AG04450 (cell line): ENCODE results near the gene SYK. TPM values are rescaled to one million over a fixed set of nuclear protein-coding genes. Genes with fewer than 3 reads are reported as not detected.
"Not testable (repeated sequence)": the region's sequence is repeated elsewhere in the genome, so short reads cannot be mapped to it uniquely, and the experiment has no call there.

Experiments
- CTCF ChIA-PET: fragments of 300-600, 350-600 bp; formaldehyde crosslinking; extraction: SDS; loops from one replicate; lab custom pipeline; 2022; ENCODE audit warnings: antibody characterized with exemption, inconsistent platforms; lab: Charles Lee
- POLR2A ChIA-PET: fragments of 350-600 bp; formaldehyde crosslinking; extraction: SDS; loops from one replicate; lab custom pipeline; 2021; ENCODE audit warnings: antibody characterized with exemption, inconsistent platforms; lab: Yijun Ruan, JAX
- DNase-seq: peaks from one replicate; pipeline ENCODE4 v3.0.0-alpha.2; 2011; ENCODE audit warnings: low read depth, low spot score
- H3K27ac ChIP-seq: one replicate; pipeline ENCODE4 v1.5.1; 2012; ENCODE audit warnings: low read depth, low read length, control low read depth
- H3K27me3 ChIP-seq: one replicate; pipeline ENCODE4 v1.6.0; 2012; ENCODE audit warnings: low read length; ENCODE audit not compliant: control insufficient read depth, insufficient read depth
- H3K4me3 ChIP-seq: 2 replicates; pipeline ENCODE4 v1.5.1; 2011; ENCODE audit warnings: mild to moderate bottlenecking, low read depth, low read length, control low read depth
- H3K9me3 ChIP-seq: 2 replicates; pipeline ENCODE4 v1.5.1; 2012; ENCODE audit warnings: low read length; ENCODE audit not compliant: control insufficient read depth, insufficient read depth
- CTCF ChIP-seq: IDR thresholded peaks from 2 replicates; pipeline ENCODE4 v1.5.1; 2011; ENCODE audit warnings: low read depth, low read length, control low read depth, inconsistent platforms
- polyA plus RNA-seq: library from polyadenylated mRNA; depleted of rRNA; stranded (reverse); fragments of >200 nt; gene quantifications from 2 replicates; pipeline ENCODE4 v1.2.3, GENCODE V29; 2011

The SYK gene
- polyA plus RNA-seq, 1 experiment: not detected

DNA sequence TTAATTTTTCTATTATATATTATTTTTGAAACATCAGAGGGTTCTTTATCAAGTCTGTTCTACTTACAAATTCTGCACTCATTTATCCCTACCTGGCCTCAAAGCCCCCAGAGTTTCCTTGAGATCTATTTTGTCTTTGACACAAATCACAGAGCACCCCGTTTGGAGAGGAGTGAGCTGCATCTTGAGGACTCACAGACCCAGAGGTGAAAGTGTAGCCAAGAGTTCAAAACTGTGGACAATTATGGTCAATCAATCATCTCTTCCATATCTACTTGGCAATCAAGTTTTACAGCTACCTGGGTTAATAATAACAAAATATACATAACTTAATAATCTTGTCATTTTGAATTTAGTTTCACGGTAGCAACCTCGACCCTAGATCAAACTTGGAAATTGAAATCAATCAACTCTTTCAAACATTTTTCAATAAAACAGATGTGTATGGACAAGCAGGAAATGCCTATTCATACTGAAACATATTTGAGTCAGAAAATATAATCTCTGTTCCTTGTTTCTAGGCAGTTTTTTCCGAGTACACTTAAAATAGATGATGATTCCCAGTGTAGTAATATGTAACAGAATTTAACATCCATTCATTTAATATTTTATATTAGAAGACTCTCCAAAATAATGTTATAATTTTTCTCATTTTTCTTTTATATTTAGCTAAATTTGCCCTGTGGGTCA lies 13.7 kb upstream of the SYK start:
- ChIA-PET CTCF (no interaction called here), POLR2A (no interaction called here)
- H3K4me3 ChIP-seq: no peak overlapping the region
- no peaks in the 10 kb centered on the region for H3K9me3 ChIP-seq
- H3K27me3 ChIP-seq: no peaks in the 10 kb centered on the region
- TF ChIP-seq CTCF: no peak
- DNase-seq: no peak
- H3K27ac ChIP-seq: no peak overlapping the region

GRCh38 chr9:90788527-90788926 lies 13.1 kb upstream of the SYK start:
- H3K9me3 ChIP-seq, H3K4me3 ChIP-seq, CTCF ChIA-PET, H3K27ac ChIP-seq, DNase-seq, H3K27me3 ChIP-seq, POLR2A ChIA-PET: not testable (repeated sequence)

DNA sequence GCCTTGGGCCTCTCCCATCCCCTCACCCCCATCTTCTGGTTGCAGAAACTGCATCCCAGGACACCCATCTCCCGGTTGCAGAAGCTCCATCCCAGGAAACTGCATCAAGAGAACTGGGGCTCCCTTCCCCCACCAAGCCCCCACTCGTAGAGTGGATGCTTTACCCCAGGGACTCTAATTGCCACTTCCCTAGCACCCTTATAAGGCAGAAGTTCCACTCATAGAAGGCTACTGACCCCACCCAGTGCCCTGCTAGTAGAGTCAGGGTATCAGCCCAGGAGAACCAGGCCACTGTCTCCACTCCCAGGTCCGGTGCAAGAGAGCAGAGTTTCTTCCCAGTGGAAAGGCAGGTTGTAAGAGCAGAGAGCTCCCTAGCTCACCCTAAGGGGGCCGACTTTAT lies 12.2 kb upstream of the SYK start:
- no peak for DNase-seq
- CTCF ChIA-PET: no interaction called here
- Histone ChIP-seq H3K4me3 (no peak overlapping the region), H3K27me3 (no peaks in the 10 kb centered on the region), H3K27ac (no peak overlapping the region), H3K9me3 (no peaks in the 10 kb centered on the region)
- POLR2A ChIA-PET: no interaction called here
- no peak for TF ChIP-seq CTCF

GRCh38 chr9:90789862-90790261 lies 11.8 kb upstream of the SYK start:
- no peak for DNase-seq
- ChIA-PET CTCF (no interaction called here), POLR2A (no interaction called here)
- Histone ChIP-seq H3K27ac (no peak overlapping the region), H3K27me3 (no peaks in the 10 kb centered on the region), H3K4me3 (no peak overlapping the region), H3K9me3 (no peaks in the 10 kb centered on the region)
- TF ChIP-seq CTCF: no peak

DNA sequence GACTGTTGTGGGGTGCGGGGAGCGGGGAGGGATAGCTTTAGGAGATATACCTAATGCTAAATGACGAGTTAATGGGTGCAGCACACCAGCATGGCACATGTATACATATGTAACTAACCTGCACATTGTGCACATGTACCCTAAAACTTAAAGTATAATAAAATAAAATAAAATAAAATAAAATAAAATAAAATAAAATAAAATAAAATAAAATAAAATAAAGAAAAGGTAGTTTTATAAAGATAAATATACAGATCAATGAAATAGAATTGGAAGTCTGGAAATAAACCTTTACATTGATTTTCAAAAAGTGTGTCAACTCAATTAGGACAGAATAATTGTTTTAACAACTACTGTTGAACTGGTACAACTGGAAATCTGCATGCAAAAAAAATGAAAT lies 8.6 kb upstream of the SYK start:
- DNase-seq, H3K4me3 ChIP-seq, H3K9me3 ChIP-seq, CTCF ChIA-PET, H3K27ac ChIP-seq, POLR2A ChIA-PET, H3K27me3 ChIP-seq: not testable (repeated sequence)

- no peak for TF ChIP-seq CTCF
- H3K9me3 ChIP-seq: no peaks in the 10 kb centered on the region
- DNase-seq: no peak
- POLR2A ChIA-PET: no interaction called here
- CTCF ChIA-PET: no interaction called here
- no peak overlapping the region for H3K4me3 ChIP-seq
- no peak overlapping the region for H3K27ac ChIP-seq
- no peaks in the 10 kb centered on the region for H3K27me3 ChIP-seq
Observed at GRCh38 chr9:90793729-90794128, 7.9 kb upstream of the SYK start.
